Dedifferentiated amniotic fluid mesenchymal stem cell (primary cell): ENCODE measurements around the gene ESR2.
"Not testable (repeated sequence)": the region's sequence is repeated elsewhere in the genome, so short reads cannot be mapped to it uniquely, and the experiment has no call there.

Experiments
- DNase-seq: peaks from one replicate; pipeline ENCODE4 v3.0.0-alpha.2; 2016; ENCODE audit errors: extremely low spot score

The ESR2 gene

DNA sequence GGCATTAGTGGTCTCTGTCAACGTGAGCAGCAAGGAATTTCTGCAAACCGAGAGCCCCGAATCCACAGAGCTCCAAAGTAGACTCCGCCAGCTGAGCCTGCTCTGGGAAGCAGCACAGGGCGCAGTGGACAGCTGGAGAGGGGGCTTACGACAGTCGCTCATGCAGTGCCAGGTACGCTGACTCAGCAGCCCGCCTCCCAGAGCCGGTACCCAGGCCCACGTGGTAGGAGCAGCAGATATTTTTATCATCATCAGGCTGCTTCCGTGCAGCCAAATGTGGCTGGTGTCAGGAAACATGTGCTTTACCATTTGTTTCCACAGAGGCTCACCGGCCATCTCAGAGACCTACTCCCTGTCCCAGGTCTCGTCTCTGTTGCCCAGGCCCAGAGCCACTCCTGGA is 73.7 kb downstream of the ESR2 start:
- DNase-seq = no peak

DNA sequence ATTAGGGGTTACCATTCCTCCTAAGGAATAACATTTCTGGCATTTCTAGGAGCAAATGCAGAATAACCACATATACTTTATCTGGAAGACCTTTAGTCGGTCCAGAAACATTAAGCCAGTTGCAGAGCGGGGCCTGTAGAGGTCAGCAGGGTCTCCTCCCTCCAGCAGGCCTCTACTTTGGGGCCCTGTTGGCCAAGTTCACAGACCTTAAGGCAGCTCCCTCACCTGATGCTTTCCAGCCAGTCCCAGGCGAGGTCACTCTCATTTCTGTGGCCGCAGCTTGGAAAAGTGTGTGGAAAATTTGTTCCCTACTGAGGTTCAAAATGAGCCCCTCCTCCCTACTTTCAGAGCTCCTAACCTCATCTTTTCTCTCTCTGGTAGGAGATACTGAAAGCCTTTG is 74.1 kb downstream of the ESR2 start:
- no peak for DNase-seq

DNA sequence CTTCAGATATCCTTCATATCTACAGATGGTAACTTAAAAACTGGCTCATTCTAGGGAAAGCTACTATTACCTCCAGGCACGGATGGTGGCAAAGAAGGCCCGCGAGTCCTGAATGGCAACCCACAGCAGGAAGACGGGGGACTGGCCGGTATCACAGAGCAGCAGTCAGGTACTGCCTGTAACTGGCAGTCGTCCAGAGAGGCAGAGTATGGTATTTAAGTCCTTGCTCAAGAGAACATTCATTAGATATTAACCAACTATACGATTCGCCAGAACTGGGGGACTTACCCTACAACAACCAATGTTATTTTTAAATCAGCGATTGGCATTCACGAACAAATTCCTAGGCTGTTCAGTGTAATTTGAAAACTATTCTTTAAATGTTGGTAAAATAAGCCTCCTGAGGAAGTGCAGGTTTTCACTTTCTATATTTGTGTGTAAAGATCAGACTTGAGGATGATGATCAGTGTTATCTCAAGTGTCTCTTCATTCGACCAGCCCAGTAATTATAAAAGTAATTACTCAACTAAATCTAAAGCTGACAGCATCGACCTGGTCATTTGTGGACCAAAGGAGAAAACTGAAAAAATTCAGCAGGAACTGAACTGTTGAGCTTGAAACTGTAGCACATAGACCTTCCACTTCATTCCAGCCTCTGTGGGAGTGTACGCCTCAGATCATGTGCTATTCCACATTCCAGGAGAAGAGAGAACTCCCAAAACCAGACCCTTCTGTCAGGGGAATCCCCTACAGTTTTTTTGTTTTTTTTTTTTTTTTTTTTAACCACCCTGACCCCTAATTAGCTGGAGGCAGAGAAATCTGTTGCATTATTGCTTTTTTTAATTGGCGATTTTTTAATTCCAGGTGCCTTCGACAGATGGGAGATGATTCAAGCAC is 75.6 kb downstream of the ESR2 start:
- no peak for DNase-seq

DNA sequence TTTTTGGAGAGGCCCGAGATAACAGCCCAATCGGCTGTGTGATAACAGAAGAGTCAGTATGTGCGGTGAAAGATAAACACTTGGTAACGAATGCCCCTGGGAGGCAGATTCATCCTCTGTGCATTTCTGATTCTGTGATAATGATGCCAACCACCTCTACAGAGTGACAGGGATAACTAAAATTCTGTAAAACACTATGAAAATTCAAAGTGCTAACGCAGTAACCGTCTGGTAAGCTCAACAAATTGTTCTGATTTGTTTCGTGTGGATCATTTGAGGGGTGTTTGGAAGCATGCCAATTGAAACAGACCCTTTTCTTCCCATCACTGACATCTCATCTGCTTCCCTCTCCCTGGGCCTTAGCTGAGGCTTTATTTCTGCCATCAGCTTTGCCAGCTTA is 76.3 kb downstream of the ESR2 start:
- no peak for DNase-seq

DNA sequence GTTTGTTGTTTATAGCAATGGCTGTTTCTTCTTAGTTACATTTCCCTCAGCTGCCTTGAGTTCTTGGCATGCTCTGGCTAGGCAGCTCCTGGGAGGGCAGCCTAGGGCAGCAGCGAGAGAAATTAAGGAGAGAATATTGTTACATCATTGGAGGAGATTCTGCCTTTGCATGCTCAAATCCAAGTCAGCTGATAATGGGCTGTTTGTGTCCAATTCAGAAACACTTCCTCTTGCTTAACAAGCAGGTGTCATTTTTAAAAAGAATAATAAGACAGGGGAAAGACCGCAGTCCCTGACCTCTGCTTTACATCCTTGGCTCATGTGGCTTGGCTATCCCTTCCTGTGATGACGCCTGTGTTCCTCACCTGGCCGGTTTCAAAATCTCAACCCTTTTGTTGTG is 76.9 kb downstream of the ESR2 start:
- no peak for DNase-seq

DNA sequence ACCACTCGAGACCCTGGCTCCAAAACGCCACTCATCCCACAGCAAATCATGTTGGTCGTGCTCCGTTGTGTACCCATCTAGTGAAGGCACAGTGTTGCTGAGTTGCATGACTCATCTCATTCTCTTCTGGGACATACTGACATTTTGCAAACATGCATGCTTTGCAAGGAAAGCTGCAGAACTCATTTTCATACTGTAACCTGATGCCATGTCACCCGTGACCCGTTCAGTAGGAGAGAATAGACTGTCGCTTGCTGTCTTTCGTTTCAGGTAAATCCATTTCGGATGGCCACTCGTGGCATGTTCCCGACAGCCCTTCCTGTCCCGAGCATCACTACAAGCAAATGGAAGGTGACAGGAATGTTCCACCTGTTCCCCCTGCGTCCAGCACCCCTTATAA is 78.2 kb downstream of the ESR2 start:
- no peak for DNase-seq

DNA sequence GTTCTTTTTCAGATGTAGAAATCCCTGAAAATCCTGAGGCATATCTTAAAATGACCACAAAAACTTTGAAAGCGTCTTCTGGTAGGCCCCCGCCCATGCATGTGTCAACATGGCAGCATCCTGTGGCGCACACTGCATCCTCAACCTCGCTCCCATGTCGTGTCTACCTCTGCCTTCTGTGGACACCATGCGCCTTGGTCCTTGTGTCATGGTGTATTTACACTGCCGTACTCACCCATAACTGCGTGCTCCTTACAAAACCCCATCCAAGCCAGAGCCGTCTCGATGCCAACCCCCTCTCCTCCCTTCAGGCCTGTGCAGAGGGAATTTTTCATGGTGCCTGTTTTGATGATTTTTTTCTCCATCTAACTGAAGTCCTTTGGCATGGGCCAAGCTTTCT is 78.9 kb downstream of the ESR2 start:
- DNase-seq = no peak

DNA sequence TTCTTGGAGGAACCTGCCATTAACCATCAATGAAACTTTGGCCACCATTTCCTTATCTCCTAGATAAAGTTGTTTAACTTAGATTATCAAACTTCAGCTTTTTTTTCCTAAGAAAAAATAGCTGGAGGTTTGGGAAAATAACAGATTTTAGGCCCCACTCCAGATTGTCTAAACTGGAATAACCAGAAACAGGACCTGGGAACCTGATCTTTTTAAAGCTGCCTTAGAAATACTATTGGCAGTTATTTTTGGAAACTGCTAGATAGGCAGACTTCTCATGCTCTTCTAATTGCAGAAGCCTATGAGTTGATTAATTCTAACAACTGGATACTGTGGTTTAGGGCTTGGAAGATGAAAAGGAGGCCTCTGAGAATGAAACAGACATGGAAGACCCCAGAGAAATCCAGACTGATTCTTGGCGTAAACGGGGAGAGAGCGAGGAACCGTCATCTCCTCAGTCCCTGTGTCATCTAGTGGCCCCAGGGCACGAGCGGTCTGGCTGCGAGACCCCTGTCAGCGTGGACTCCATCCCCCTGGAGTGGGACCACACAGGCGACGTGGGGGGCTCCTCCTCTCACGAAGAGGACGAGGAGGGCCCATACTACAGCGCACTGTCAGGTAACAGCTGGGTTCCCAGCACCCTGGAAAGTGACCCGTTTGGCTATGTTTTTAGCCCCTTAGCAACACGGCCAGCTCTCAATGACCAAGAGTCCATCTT is 80.2 kb downstream of the ESR2 start:
- no peak for DNase-seq

DNA sequence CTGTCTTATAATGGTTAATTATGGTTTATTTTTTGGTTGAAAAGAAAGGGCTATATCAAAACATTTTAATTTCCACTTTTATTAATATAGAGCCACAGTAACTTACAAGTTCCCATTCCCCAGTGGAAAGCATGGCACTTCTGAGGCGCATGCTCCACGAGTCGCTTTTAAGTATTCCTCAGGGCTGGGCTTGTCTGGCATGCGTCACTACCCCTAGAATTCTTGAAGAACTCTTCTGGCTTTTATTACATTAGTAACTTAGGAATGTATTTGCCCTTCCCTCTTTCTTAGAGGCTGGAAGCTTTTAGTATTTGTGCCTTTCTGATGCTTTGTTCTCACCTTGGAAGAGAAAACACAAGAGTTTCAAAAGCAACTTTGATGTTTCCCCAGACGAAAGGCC is 81.1 kb downstream of the ESR2 start:
- no peak for DNase-seq

DNA sequence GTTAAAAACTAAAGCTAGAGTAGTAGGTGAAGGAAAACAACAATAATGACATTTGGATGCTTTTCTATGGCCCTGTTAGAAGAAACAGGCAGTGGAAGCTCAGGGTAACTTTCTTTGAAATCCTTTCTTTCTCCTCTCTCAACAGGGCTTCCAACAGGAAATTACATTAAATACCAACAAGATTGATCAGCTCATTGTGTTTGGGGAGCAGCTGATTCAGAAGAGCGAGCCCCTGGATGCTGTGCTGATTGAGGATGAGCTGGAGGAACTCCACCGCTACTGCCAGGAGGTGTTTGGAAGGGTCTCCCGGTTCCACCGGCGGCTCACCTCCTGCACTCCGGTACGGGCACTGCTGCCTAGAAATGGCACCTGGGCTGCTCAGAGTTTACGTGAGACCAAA is 81.5 kb downstream of the ESR2 start:
- no peak for DNase-seq

DNA sequence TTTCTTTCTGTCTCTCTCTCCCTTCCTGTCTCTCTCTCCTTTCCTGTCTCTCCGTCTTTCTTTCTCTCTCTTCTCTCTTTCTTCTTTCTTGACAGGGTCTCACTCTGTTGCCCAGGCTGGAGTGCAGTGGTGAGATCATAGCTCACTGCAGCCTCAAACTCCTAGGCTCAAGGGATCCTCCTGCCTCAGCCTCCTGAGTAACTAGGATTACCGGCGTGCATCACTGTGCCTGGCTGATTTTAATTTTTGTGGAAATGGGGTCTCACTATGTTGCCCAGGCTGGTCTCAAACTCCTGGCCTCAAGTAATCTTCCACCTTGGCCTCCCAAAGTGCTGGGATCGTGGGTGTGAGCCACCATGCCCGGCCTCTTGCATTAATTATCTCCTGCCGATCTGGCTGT is 83.3 kb downstream of the ESR2 start:
- DNase-seq = not testable (repeated sequence)

DNA sequence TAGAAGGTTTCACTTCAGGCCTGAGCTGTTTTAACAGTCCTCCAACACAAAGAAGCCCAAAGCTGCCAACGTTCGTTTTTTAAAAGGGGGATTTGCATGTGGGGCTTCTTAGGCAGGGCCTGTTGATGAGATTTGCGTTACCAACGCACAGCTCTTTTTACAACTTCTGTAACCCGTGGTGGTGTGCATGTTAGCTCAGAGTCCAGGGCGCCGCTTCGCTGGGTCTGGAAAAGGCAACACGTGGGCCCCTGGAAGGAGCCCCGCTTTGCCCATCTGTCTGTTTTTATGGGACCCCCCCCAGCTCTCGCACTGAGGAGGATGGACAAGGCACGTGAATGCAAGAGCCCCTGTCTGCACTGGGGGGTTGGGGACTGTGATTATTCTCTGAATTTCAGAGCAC is 84.0 kb downstream of the ESR2 start:
- DNase-seq = no peak

DNA sequence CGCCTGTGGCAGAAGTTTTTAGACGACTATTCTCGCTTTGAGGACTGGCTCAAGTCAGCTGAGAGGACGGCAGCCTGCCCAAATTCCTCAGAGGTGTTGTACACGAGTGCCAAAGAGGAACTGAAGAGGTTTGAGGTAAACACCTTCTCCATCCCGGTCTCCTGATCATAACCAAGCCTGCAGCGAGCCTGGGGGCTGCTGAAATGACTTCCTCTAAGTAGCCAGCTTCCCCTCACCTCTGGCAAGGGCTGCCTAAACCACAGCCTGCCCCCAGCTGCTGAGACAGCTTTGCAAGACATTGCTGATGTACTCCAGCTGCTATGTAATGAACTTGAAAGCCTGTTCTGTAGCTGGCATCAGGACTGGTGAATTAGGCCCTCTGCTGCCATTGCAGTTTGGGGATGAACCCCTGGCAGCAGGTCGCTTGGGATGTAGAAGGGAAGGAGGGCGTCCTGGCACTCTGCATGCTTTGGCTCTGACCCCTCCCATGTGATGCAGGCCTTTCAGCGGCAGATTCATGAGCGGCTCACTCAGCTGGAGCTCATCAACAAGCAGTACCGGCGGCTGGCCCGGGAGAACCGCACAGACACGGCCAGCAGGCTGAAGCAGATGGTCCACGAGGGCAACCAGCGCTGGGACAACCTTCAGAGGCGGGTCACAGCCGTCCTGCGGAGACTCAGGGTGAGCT is 84.6 kb downstream of the ESR2 start:
- no peak for DNase-seq

DNA sequence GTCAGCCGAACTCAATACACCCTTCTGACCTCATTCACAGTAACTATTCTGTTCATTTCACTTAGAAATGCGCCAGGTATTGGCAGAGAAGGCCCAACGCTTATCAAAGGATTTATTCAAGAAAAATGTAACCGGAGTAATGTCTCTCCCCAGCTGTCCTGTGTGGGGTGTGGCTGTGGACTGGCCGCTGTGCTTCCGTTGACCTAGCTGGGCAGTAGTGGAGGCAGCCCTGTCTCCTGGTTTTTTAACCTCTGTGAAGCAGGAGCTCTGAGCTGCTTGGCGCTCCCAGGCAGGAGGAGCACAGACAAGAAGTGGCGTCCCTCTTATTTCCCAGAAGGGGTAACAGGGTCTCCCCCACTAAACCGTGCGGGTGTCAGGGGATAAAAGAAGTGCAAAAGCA is 85.2 kb downstream of the ESR2 start:
- no peak for DNase-seq

DNA sequence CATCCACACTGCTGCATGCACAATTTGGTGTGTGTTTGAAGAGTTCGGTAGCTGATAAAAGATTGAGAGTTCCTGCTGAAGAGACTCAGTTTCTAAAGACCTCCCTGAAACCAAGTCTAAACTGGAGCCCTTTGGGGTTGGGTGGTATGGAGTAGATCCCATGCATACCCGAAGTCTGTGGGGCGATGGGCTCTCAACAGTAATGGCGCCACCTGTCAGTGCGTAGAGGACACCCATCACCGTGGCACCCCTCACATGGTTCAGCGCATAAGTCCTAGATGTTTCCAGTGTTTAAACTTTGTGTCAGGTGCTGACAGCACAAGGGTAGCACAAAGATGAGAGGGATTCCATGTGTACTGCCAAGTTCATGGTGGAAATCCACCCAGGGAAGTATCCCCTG is 85.9 kb downstream of the ESR2 start:
- no peak for DNase-seq

DNA sequence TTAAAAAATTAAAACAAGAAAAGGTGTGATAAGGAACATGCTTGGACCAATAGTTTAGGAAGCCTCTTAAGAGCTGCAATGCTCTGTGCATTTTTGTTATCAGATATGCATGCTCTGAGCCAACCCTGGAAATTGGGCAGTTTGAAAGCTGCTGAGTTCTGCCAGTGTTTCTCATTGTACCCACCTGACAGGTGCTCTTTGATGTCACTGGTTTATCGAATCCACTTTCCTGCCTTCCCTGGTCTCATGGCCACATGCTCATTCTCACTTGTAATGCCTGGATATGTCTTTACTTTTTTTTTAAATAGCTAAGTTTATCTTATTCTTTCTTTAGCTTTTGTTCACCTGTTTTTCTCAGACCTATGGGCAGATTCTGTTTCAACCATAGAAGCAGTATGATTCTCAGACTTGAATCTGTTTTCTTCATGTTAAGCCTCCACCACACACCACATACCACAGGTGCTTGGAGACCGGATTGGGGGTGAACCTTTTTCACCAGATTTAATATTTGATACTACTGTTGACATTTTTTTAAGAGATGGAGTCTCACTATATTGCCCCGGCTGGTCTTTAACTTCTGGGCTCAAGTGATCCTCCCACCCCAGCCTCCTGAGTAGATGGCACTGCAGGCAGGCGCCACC is 90.7 kb downstream of the ESR2 start:
- no peak for DNase-seq

DNA sequence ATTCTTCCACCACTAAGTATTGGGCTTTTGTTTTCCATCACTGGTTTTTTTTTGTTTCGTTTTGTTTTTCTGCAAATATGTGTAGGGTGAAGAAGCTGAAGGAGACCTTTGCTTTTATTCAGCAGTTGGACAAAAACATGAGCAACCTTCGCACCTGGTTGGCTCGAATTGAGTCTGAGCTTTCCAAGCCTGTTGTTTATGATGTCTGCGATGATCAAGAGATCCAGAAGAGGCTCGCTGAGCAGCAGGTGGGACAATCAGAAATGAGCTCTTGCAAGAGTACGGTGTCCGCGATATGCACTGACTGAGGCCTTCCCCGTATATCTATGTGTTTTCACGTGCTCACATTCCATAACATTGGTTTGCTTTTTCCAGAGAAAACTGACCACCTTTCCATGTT is 91.5 kb downstream of the ESR2 start:
- no peak for DNase-seq

DNA sequence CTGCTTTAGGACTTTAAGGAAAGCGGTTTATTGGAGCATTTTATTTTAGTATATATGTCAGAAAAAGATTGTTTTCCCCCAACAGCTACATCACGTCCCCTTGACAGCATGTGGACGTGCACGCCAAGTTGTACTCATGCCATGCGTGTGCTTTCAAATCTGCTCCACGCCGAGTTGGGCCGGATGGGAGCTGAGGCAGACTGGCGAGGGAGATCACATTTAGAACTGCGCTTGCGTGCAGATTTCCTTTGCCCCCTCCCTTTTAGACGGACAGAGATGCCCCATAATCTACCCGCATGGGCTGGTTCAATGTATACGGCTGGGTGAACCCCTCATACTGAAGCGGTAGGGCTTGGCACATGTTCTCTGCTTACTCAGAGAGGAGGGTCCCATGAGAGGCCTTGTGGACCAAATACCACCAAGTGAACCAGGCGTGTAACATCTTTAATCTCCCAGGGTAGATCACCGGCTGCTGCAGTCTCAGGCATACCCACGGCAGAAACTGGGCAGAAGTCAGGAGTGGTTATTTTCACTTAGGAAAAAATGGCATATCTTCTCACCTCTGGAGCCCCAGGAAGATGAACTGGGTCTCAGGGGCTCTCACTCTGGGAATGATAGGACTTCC is 92.1 kb downstream of the ESR2 start:
- no peak for DNase-seq

DNA sequence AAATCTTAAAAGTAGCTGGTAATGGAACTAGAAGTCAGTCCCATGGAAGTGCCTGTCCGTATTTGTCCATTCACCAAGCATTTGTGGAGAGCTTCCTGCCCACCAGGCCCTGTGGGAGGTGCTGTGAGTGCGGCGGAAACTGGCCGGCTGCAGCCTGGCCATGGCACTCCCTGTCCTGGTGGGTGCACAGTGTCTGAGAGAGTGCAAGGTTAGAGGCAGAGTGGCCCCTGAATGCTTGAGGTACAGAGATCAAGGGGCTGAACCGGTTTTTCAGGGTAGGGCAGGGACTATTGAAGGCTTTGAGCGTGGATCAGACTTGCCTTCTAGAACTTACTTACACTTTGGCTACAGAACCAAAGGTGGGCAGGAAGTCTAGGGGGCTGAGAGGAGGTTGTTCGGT is 92.9 kb downstream of the ESR2 start:
- DNase-seq = no peak

DNA sequence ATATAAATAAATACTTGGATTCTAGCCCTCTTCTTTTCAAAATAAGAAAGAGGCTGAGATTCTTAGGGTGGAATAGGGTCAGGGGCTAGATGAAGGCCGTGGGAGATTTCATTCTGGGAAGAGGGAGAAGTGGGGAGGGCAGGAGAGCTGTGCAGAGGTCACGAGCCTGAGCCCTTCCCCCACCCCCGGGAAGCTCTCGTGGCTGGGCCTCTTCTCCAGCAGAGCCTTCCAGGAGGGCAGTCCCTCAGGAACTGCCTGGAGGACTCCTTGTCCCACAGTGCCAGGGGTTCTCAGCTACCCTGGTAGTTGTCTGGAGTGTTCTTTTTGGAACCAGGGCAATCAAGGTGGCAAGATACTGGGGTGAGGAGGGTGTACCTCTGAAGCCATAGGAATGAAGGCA is 94.0 kb downstream of the ESR2 start:
- DNase-seq = no peak

DNA sequence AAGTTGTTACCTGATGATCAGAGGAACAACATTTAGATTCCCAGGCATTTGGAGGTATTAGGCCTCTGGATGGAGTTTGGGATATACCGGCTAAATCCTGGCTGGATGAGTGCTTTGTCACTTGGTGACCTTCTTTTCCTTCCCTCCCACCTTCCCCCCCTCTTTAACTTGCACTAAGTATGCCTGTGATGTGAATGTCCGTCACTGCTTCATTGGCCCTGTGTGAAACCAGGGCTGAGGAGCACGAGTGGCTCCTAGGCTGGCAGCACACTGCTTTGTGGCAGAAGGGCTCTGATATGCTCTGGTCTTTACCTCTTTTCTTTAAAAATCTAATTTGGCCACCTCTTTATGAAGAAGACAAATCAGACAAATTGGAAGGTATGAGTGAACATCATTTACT is 95.7 kb downstream of the ESR2 start:
- DNase-seq = no peak

DNA sequence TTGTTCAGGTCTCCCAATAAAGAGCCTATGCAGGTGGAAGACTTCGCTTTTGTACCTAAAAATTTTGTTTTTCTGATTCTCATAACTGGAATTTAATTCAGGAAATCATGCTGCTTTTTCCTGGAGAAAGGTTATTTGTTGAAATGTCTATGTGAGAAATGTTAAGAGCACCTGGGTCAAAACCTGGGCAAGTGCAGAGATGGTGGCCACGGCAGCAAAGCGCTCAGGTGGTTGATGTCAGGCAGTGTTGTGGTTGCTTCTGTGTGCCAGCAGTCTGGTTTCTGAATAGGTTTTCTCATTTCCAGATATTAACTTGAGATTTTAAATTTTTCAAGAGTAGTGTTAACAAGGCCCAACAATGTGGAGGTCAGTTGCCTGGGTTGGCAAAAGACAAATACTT is 96.2 kb downstream of the ESR2 start:
- DNase-seq = no peak
